Esophagus (tissue), 2 donors: ENCODE measurements around the gene MARCO. TPM values are rescaled to one million over a fixed set of nuclear protein-coding genes. Genes with fewer than 3 reads are reported as not detected.

Experiments
- H3K27ac ChIP-seq, 2 donors: one replicate each; pipeline ENCODE4 v1.5.1; 2013; ENCODE audit warnings: low read depth in 2 of 2, mild to moderate bottlenecking in 2 of 2, inconsistent platforms in 1 of 2, low read length in 1 of 2, moderate library complexity in 1 of 2
- H3K27me3 ChIP-seq, 2 donors: one replicate each; pipeline ENCODE4 v1.6.1; 2013; ENCODE audit warnings: low read length in 2 of 2, control low read depth in 1 of 2, mild to moderate bottlenecking in 1 of 2; ENCODE audit not compliant: insufficient read depth in 2 of 2, control insufficient read depth in 1 of 2
- H3K36me3 ChIP-seq, 2 donors: one replicate each; pipeline ENCODE4 v1.6.1; 2013; ENCODE audit warnings: low read length in 1 of 2; ENCODE audit not compliant: control insufficient read depth in 2 of 2, insufficient read depth in 2 of 2
- H3K4me1 ChIP-seq, 2 donors: one replicate each; pipeline ENCODE4 v1.6.1; 2013; ENCODE audit warnings: low read length in 1 of 2; ENCODE audit not compliant: control insufficient read depth in 2 of 2, insufficient read depth in 2 of 2
- H3K4me3 ChIP-seq, 2 donors: one replicate each; pipeline ENCODE4 v1.5.1; 2013; ENCODE audit warnings: low read length in 2 of 2, mild to moderate bottlenecking in 2 of 2, low read depth in 1 of 2, moderate library complexity in 1 of 2
- H3K9me3 ChIP-seq, 2 donors: one replicate each; pipeline ENCODE4 v1.6.1; 2013; ENCODE audit warnings: mild to moderate bottlenecking in 2 of 2, low read depth in 1 of 2, low read length in 1 of 2, moderate library complexity in 1 of 2; ENCODE audit not compliant: control insufficient read depth in 2 of 2, insufficient read depth in 1 of 2
- WGBS, 2 donors: extraction: QIAGEN DNeasy Blood & Tissue Kit; methylation state at CpG; one replicate each; pipeline ENCODE4 v1.1.7; 2013; 5-methylcytosine and 5-hydroxymethylcytosine counted together
- polyA plus RNA-seq, 2 donors: library from polyadenylated mRNA; stranded (reverse); fragments of 200-250 nt; gene quantifications; one replicate each; pipeline ENCODE4 v1.2.3, GENCODE V29; 2013
- donor health status: healthy with polysubstance abuse.
- donor health status: Bipolar disorder and iron deficiency.

The MARCO gene
- 1 to 10 TPM in 1 of 2 donors, under 1 TPM in 1; 0.18 to 1.9 TPM for polyA plus RNA-seq

- no peaks in the 10 kb centered on the region for H3K9me3 ChIP-seq
- H3K4me3 ChIP-seq, result no peak within 1 kb of the TSS
- 75 to 76% methylated on average over 7 of the region's 7 CpGs for WGBS, 2 donors
- no peaks in the 10 kb centered on the region for H3K4me1 ChIP-seq
- no peak within 1 kb of the TSS for H3K27ac ChIP-seq
- no peaks in the 10 kb centered on the region for H3K27me3 ChIP-seq
- no peaks in the 10 kb centered on the region for H3K36me3 ChIP-seq
Measured at GRCh38 chr2:118942031-118942430, at the start of gene MARCO. MARCO (plus strand) TSS chr2:118942194; CDS start chr2:118942301, 107 bp downstream.

- H3K4me3 ChIP-seq, result no peak overlapping the region
Measured at GRCh38 chr2:118893100-118893499, 48.9 kb upstream of the MARCO start.

GRCh38 chr2:118902266-118903028 is 39.5 kb upstream of the MARCO start:
- Histone ChIP-seq H3K4me3 (no peak overlapping the region), H3K9me3 (no peaks in the 10 kb centered on the region), H3K4me1 (no peaks in the 10 kb centered on the region), H3K27me3 (no peaks in the 10 kb centered on the region), H3K27ac (no peak overlapping the region), H3K36me3 (no peaks in the 10 kb centered on the region)
- 74 to 75% methylated on average over 11 of the region's 11 CpGs for WGBS, 2 donors

More at GRCh38 chr2:118893100-118893499, 48.9 kb upstream of the MARCO start:
- Histone ChIP-seq H3K36me3 (no peaks in the 10 kb centered on the region), H3K27ac (no peak overlapping the region), H3K27me3 (no peaks in the 10 kb centered on the region), H3K4me1 (no peaks in the 10 kb centered on the region), H3K9me3 (no peaks in the 10 kb centered on the region)
- WGBS, 2 donors, result 84 to 88% methylated on average over 3 of the region's 3 CpGs

- no peak overlapping the region for H3K4me3 ChIP-seq
- no peaks in the 10 kb centered on the region for H3K36me3 ChIP-seq
- WGBS, 2 donors, result 70 to 71% methylated on average over 2 of the region's 2 CpGs
- no peaks in the 10 kb centered on the region for H3K4me1 ChIP-seq
- H3K9me3 ChIP-seq, result no peaks in the 10 kb centered on the region
- no peak overlapping the region for H3K27ac ChIP-seq
- no peaks in the 10 kb centered on the region for H3K27me3 ChIP-seq
Measured at GRCh38 chr2:118903029-118903351, 39.0 kb upstream of the MARCO start.

- 56 to 62% methylated on average over 11 of the region's 11 CpGs for WGBS, 2 donors
- Histone ChIP-seq H3K9me3 (no peaks in the 10 kb centered on the region), H3K4me3 (no peak overlapping the region), H3K27me3 (no peaks in the 10 kb centered on the region), H3K4me1 (no peaks in the 10 kb centered on the region), H3K27ac (no peak overlapping the region), H3K36me3 (no peaks in the 10 kb centered on the region)
Measured at GRCh38 chr2:118903551-118904479, 38.2 kb upstream of the MARCO start.

- 93 to 94% methylated on average over 3 of the region's 3 CpGs for WGBS, 2 donors
- Histone ChIP-seq H3K4me1 (no peaks in the 10 kb centered on the region), H3K27ac (no peak overlapping the region), H3K4me3 (no peak overlapping the region), H3K36me3 (no peaks in the 10 kb centered on the region), H3K27me3 (no peaks in the 10 kb centered on the region), H3K9me3 (no peaks in the 10 kb centered on the region)
Measured at GRCh38 chr2:118905206-118905605, 36.8 kb upstream of the MARCO start.

- Histone ChIP-seq H3K9me3 (no peaks in the 10 kb centered on the region), H3K27ac (no peak overlapping the region), H3K4me3 (no peak overlapping the region), H3K4me1 (no peaks in the 10 kb centered on the region), H3K27me3 (no peaks in the 10 kb centered on the region), H3K36me3 (no peaks in the 10 kb centered on the region)
- 79 to 88% methylated on average over 4 of the region's 4 CpGs for WGBS, 2 donors
Measured at GRCh38 chr2:118906186-118906585, 35.8 kb upstream of the MARCO start.

GRCh38 chr2:118907759-118908158 is 34.2 kb upstream of the MARCO start:
- Histone ChIP-seq H3K27me3 (no peaks in the 10 kb centered on the region), H3K4me3 (no peak overlapping the region), H3K4me1 (no peaks in the 10 kb centered on the region), H3K27ac (no peak overlapping the region), H3K36me3 (no peaks in the 10 kb centered on the region), H3K9me3 (no peaks in the 10 kb centered on the region)
- 20 to 34% methylated on average over 5 of the region's 5 CpGs for WGBS, 2 donors

- H3K4me3 ChIP-seq, result no peak overlapping the region
- no peak overlapping the region for H3K27ac ChIP-seq
- H3K27me3 ChIP-seq, result no peaks in the 10 kb centered on the region
- no peaks in the 10 kb centered on the region for H3K4me1 ChIP-seq
- H3K36me3 ChIP-seq, result no peaks in the 10 kb centered on the region
- H3K9me3 ChIP-seq, result no peaks in the 10 kb centered on the region
- WGBS, 2 donors, result 81 to 90% methylated on average over 4 of the region's 4 CpGs
Measured at GRCh38 chr2:118909191-118909590, 32.8 kb upstream of the MARCO start.
